PFSK-1 (cell line): ENCODE data around the gene BLTP3B.

Source experiments
- FOXP2 ChIP-seq: optimal IDR thresholded peaks from 2 replicates; pipeline ENCODE3; 2011; ENCODE audit warnings: borderline replicate concordance, control low read depth, inconsistent platforms; ENCODE audit not compliant: insufficient read depth; ENCODE audit errors: extremely low read length, extremely low read depth
- POLR2AphosphoS5 ChIP-seq: IDR thresholded peaks from 2 replicates; pipeline ENCODE4 v1.6.1; 2012; ENCODE audit warnings: low read depth, mild to moderate bottlenecking, control low read depth, low read length, moderate library complexity
- SIN3A ChIP-seq: IDR thresholded peaks from 2 replicates; pipeline ENCODE4 v1.6.1; 2012; ENCODE audit warnings: mild to moderate bottlenecking, low read length, moderate library complexity, borderline replicate concordance; ENCODE audit not compliant: insufficient read depth
- TAF1 ChIP-seq: IDR thresholded peaks from 2 replicates; pipeline ENCODE4 v1.6.1; 2012; ENCODE audit warnings: low read length, control low read depth, borderline replicate concordance; ENCODE audit not compliant: insufficient read depth
- TF ChIP-seq, protein P1 (sequence below), 2 experiments: IDR thresholded peaks; 2 replicates each; pipeline versions ENCODE4 v1.6.1 to v1.8.0; 2011 to 2012; ENCODE audit warnings: low read depth in 2 of 2, low read length in 2 of 2, control low read depth in 1 of 2, inconsistent platforms in 1 of 2, mild to moderate bottlenecking in 1 of 2, moderate library complexity in 1 of 2; ENCODE audit not compliant: insufficient read depth in 1 of 2

DNA sequence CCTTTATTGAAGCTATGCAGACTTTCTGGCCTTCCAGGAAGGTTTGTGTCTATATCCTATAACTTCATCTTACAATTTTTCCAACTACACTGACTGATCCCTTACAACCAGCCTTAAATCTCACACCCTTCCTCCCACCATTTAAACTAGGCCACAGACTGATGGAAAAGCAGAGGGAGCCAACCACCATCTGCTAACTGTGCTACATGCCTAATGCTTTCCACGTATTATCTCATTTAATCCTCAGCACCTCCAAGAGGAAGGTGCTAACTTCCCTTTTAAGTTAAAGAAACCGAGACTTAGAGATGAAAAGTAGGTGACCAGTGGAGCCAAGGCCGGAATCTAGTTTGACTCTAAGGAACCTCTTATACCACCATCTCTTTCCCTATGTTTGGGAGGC, 22.7 kb upstream of the BLTP3B start:
- TF ChIP-seq POLR2AphosphoS5, result no peak
- TF ChIP-seq SIN3A, result no peak
- TF ChIP-seq, protein P1, sequence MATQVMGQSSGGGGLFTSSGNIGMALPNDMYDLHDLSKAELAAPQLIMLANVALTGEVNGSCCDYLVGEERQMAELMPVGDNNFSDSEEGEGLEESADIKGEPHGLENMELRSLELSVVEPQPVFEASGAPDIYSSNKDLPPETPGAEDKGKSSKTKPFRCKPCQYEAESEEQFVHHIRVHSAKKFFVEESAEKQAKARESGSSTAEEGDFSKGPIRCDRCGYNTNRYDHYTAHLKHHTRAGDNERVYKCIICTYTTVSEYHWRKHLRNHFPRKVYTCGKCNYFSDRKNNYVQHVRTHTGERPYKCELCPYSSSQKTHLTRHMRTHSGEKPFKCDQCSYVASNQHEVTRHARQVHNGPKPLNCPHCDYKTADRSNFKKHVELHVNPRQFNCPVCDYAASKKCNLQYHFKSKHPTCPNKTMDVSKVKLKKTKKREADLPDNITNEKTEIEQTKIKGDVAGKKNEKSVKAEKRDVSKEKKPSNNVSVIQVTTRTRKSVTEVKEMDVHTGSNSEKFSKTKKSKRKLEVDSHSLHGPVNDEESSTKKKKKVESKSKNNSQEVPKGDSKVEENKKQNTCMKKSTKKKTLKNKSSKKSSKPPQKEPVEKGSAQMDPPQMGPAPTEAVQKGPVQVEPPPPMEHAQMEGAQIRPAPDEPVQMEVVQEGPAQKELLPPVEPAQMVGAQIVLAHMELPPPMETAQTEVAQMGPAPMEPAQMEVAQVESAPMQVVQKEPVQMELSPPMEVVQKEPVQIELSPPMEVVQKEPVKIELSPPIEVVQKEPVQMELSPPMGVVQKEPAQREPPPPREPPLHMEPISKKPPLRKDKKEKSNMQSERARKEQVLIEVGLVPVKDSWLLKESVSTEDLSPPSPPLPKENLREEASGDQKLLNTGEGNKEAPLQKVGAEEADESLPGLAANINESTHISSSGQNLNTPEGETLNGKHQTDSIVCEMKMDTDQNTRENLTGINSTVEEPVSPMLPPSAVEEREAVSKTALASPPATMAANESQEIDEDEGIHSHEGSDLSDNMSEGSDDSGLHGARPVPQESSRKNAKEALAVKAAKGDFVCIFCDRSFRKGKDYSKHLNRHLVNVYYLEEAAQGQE (IDR thresholded peaks at IDR 0.05; ENCODE audit: insufficient read depth in 1 of 2, low read depth in 2 of 2, low read length in 2 of 2), result no peak
- TF ChIP-seq FOXP2, result no peak
- TF ChIP-seq TAF1, result no peak
